Ovary (tissue), 9 donors: ENCODE measurements around the gene PIGBOS1. TPM values are rescaled to one million over a fixed set of nuclear protein-coding genes. Genes with fewer than 3 reads are reported as not detected.
"Not testable (repeated sequence)": the region's sequence is repeated elsewhere in the genome, so short reads cannot be mapped to it uniquely, and the experiment has no call there.

Source experiments
- DNase-seq, 5 donors: peaks; one replicate each; pipeline ENCODE4 v3.0.0-alpha.2; 2019 to 2020
- H3K27ac ChIP-seq, 2 donors: fragments of 200-600 bp; one replicate each; pipeline versions ENCODE4 v1.5.1 to v1.8.0; 2019 to 2022
- H3K27me3 ChIP-seq: fragments of 200-600 bp; one replicate; pipeline ENCODE4 v1.8.0; 2022
- H3K36me3 ChIP-seq: fragments of 200-600 bp; sonication (generic); one replicate; pipeline ENCODE4 v1.5.1; 2019
- H3K4me1 ChIP-seq: one replicate; pipeline ENCODE4 v1.8.1; 2013; ENCODE audit warnings: mild to moderate bottlenecking, moderate library complexity; ENCODE audit not compliant: insufficient read depth
- H3K4me3 ChIP-seq: fragments of 200-600 bp; sonication (generic); one replicate; pipeline ENCODE4 v1.5.1; 2017
- H3K9me3 ChIP-seq, 2 donors: fragments of 200-600 bp in 1 of 2; sonication (generic) in 1 of 2; one replicate each; pipeline versions ENCODE4 v1.5.1 to v1.8.1; 2013 to 2019; ENCODE audit warnings: mild to moderate bottlenecking in 1 of 2, moderate library complexity in 1 of 2
- EP300 ChIP-seq: sonication (generic); formaldehyde crosslinking; IDR thresholded peaks from one replicate; pipeline ENCODE4 v1.6.1; 2017; ENCODE audit warnings: antibody characterized with exemption
- POLR2A ChIP-seq: fragments of 450-650 bp; IDR thresholded peaks from one replicate; pipeline ENCODE4 v1.6.1; 2017; ENCODE audit warnings: antibody characterized with exemption, mild to moderate bottlenecking, moderate library complexity
- WGBS, 3 donors: extraction: QIAGEN DNeasy Blood & Tissue Kit in 1 of 3; methylation state at CpG; one replicate each; pipeline versions ENCODE4 v1.1.5 to v1.1.7; 2013 to 2017; 5-methylcytosine and 5-hydroxymethylcytosine counted together
- intact Hi-C, 4 donors: fragments of 100-400 bp; cut with DNase I; formaldehyde crosslinking; loops; one replicate each; pipeline versions ENCODE4 v1.11.0 to v1.15.1; 2022 to 2023
- polyA plus RNA-seq, 2 donors: library from polyadenylated mRNA; stranded (reverse); fragments of 200-250 nt in 1 of 2; fragments of 350-450 nt in 1 of 2; fragmentation: Illumina TruSeq in 1 of 2; extraction: RNeasy Lipid Tissue Mini Kit (QIAGEN cat#74804) in 1 of 2; gene quantifications; one replicate each; pipeline ENCODE4 v1.2.3, GENCODE V29; 2013 to 2014
- total RNA-seq, 7 donors: library from RNA; depleted of rRNA in 2 of 7; stranded (reverse); fragments of >200 nt in 2 of 7; fragmentation: NEBNext Ultra II Directional in 3 of 7; extraction: Animal tissue kit (Norgen Biotek cat#: 25700) in 3 of 7; gene quantifications; one replicate each; pipeline versions ENCODE4 v1.1.0 to v1.2.4, GENCODE V29; 2016 to 2023
- TF ChIP-seq, protein P1 (sequence below), 3 donors: fragments of 450-650 bp in 2 of 3; fragments of 200-600 bp in 1 of 3; IDR thresholded peaks; one replicate each; pipeline versions ENCODE4 v1.5.1 to v1.8.0; 2016 to 2022; ENCODE audit warnings: antibody characterized with exemption in 3 of 3, mild to moderate bottlenecking in 1 of 3
- donor health status: DM: no; HTN: no; CAD: no; lungs with moderate emphysema.
- donor health status: DM: no; HTN: no; CAD: no.
- donor health status: Bipolar disorder and iron deficiency.
- donor health status: DM: yes; HTN: yes; CAD: no.
- donor health status: DM: no; HTN: no; CAD: no.
- donor health status: DM: yes; HTN: yes; CAD: no.

PIGBOS1 gene
- total and polyA plus RNA-seq, 9 donors = 7.5 to 19.8 (median 11.5) TPM

DNA sequence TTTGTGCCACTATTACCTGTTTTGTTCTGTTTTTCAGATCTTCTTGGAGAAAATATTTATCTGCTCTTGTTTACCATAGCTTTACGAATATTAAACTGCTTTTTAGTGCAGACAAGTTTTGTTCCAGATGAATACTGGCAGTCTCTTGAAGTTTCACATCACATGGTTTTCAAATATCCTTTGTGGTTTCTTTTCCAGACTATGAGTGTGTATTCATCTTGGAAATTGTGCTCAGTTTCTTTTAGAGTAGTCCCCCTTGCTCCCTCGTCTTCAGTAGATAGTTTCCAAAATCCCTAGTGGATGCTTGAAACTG lies 1.3 kb upstream of the PIGBOS1 start:
- Histone ChIP-seq H3K27ac (no peak overlapping the region), H3K9me3 (no peaks in the 10 kb centered on the region), H3K4me3 (no peak overlapping the region), H3K4me1 (peaks cover 4% of the 10 kb centered on the region), H3K36me3 (no peaks in the 10 kb centered on the region), H3K27me3 (no peaks in the 10 kb centered on the region)
- DNase-seq = no peak
- 27 to 35% (median 28%) methylated on average over 2 of the region's 2 CpGs for WGBS, 3 donors
- TF ChIP-seq POLR2A (no peak), EP300 (no peak)
- TF ChIP-seq, protein P1, sequence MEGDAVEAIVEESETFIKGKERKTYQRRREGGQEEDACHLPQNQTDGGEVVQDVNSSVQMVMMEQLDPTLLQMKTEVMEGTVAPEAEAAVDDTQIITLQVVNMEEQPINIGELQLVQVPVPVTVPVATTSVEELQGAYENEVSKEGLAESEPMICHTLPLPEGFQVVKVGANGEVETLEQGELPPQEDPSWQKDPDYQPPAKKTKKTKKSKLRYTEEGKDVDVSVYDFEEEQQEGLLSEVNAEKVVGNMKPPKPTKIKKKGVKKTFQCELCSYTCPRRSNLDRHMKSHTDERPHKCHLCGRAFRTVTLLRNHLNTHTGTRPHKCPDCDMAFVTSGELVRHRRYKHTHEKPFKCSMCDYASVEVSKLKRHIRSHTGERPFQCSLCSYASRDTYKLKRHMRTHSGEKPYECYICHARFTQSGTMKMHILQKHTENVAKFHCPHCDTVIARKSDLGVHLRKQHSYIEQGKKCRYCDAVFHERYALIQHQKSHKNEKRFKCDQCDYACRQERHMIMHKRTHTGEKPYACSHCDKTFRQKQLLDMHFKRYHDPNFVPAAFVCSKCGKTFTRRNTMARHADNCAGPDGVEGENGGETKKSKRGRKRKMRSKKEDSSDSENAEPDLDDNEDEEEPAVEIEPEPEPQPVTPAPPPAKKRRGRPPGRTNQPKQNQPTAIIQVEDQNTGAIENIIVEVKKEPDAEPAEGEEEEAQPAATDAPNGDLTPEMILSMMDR (IDR thresholded peaks at IDR 0.05) = no peak
- intact Hi-C loops = no loop called here

DNA sequence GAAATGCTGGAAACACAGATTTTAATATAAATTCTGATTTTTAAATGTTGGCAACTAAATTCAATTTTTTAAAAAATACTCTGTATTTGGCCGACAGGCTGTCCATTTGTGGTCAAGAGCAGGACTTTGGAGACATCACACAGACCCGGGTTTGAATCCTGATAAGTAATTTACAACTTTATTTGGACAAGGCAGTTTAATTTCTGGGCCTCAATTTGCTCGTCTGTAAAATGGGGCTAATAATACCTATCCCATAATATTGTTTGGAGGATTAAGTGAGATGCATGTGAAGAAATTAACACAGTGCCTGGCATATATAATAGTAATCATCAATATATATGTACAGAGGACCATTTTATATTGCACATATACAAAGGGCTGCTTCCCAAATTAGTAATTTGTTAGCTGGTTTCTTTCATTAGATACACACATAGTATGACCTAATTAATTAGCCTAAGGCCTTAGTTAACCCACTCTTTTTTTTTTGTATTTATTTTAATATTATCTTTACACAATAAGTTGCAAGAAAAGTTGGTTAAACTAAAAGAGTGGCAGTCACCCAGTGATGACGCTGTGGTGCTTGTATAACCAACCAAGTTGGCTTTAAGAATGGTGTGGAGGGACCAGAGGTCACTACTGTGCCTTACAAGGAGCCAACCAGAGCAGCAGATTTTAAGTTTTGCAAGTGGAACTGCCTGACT lies 764 bp upstream of the PIGBOS1 start:
- peak in 1 of 5 donors; percentile 22 for DNase-seq
- peaks cover 4% of the 10 kb centered on the region for H3K4me1 ChIP-seq
- no peak overlapping the region for H3K27ac ChIP-seq
- TF ChIP-seq EP300 = no peak
- peak overlapping the region; percentile 56 for H3K4me3 ChIP-seq
- H3K36me3 ChIP-seq = no peaks in the 10 kb centered on the region
- no peaks in the 10 kb centered on the region for H3K27me3 ChIP-seq
- no peaks in the 10 kb centered on the region for H3K9me3 ChIP-seq
- intact Hi-C loops = no loop called here
- WGBS, 3 donors = 28 to 39% (median 31%) methylated on average over 4 of the region's 4 CpGs

DNA sequence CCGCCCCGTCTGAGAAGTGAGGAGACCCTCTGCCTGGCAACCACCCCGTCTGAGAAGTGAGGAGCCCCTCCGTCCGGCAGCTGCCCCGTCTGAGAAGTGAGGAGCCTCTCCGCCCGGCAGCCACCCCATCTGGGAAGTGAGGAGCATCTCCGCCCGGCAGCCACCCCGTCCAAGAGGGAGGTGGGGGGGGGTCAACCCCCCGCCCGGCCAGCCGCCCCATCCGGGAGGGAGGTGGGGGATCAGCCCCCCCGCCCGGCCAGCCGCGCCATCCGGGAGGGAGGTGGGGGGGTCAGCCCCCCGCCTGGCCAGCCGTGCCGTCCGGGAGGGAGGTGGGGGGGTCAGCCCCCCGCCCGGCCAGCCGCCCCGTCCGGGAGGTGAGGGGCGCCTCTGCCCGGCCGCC lies 16.1 kb downstream of the PIGBOS1 start:
- H3K27ac ChIP-seq, H3K9me3 ChIP-seq, DNase-seq, H3K4me1 ChIP-seq, H3K4me3 ChIP-seq, H3K27me3 ChIP-seq, intact Hi-C loops, H3K36me3 ChIP-seq: not testable (repeated sequence)
- whole genome bisulfite sequencing, 3 donors = 89 to 93% methylated on average over 8 to 10 of the region's 32 CpGs; no CpG with 5 or more reads in 1 of the 3 donors

GRCh38 chr15:55297315-55297714 lies 21.6 kb downstream of the PIGBOS1 start:
- Histone ChIP-seq H3K9me3 (no peaks in the 10 kb centered on the region), H3K27me3 (no peaks in the 10 kb centered on the region), H3K36me3 (no peaks in the 10 kb centered on the region), H3K4me3 (no peak overlapping the region), H3K27ac (no peak overlapping the region), H3K4me1 (no peaks in the 10 kb centered on the region)
- TF ChIP-seq EP300 = no peak
- TF ChIP-seq, protein P1 (IDR thresholded peaks at IDR 0.05) = no peak
- TF ChIP-seq POLR2A = no peak
- intact Hi-C loops = no loop called here
- no peak for DNase-seq

- DNase-seq = peak; percentile 80 to 90 (median 85)
- no peaks in the 10 kb centered on the region for H3K36me3 ChIP-seq
- intact Hi-C loops = loop anchor here in 2 of 4 donors (2.0 to 5.0 kb wide), 2 partner anchors 68 to 74 kb away; no protein-coding TSS in a partner anchor
- no peaks in the 10 kb centered on the region for H3K9me3 ChIP-seq
- 8 to 16% (median 11%) methylated on average over 17 of the region's 17 CpGs for whole genome bisulfite sequencing, 3 donors
- H3K27ac ChIP-seq = peak overlapping the region; percentile 42 to 80
- no peak for TF ChIP-seq EP300
- TF ChIP-seq, protein P1 (IDR thresholded peaks at IDR 0.05) = peak; percentile 64 to 69 (median 68)
- peaks cover 3% of the 10 kb centered on the region for H3K4me1 ChIP-seq
- H3K27me3 ChIP-seq = no peaks in the 10 kb centered on the region
- H3K4me3 ChIP-seq = peak overlapping the region; percentile 86
These were observed 28.3 kb downstream of the PIGBOS1 start for GRCh38 chr15:55290528-55291057.
